ENCODE results near the gene N4BP2L2.
"Not testable (repeated sequence)": the region's sequence is repeated elsewhere in the genome, so short reads cannot be mapped to it uniquely, and the experiment has no call there.

Gene N4BP2L2

GRCh38 chr13:32582991-32583390 lies 44.4 kb upstream of the N4BP2L2 start:
- Mint-ChIP-seq H3K9me3 (peaks cover 10% of the 10 kb centered on the region), H3K4me3 (no peak overlapping the region), H3K4me1 (peaks cover 11% of the 10 kb centered on the region), H3K27me3 (ENCODE audit: low read depth, poor library complexity) (peaks cover 32% of the 10 kb centered on the region), H3K27ac (no peak overlapping the region), H3K36me3 (ENCODE audit: low read depth) (no peaks in the 10 kb centered on the region)
- no peak for TF ChIP-seq CTCF (IDR thresholded peaks at IDR 0.05)
- DNase-seq = no peak

GRCh38 chr13:32582281-32582680 lies 43.7 kb upstream of the N4BP2L2 start:
- Mint-ChIP-seq H3K36me3 (ENCODE audit: low read depth) (peaks cover 3% of the 10 kb centered on the region), H3K4me3 (no peak overlapping the region), H3K27me3 (ENCODE audit: low read depth, poor library complexity) (peaks cover 32% of the 10 kb centered on the region), H3K9me3 (peaks cover 15% of the 10 kb centered on the region), H3K27ac (no peak overlapping the region), H3K4me1 (peaks cover 8% of the 10 kb centered on the region)
- DNase-seq = no peak
- TF ChIP-seq CTCF (IDR thresholded peaks at IDR 0.05) = no peak

- Mint-ChIP-seq H3K27ac (no peak overlapping the region), H3K36me3 (ENCODE audit: low read depth) (peaks cover 5% of the 10 kb centered on the region), H3K4me3 (no peak overlapping the region), H3K4me1 (peaks cover 8% of the 10 kb centered on the region), H3K9me3 (peaks cover 24% of the 10 kb centered on the region), H3K27me3 (ENCODE audit: low read depth, poor library complexity) (peaks cover 32% of the 10 kb centered on the region)
- no peak for DNase-seq
- TF ChIP-seq CTCF (IDR thresholded peaks at IDR 0.05) = peak; percentile 30
These were observed 42.7 kb upstream of the N4BP2L2 start for GRCh38 chr13:32581177-32581786.

DNA sequence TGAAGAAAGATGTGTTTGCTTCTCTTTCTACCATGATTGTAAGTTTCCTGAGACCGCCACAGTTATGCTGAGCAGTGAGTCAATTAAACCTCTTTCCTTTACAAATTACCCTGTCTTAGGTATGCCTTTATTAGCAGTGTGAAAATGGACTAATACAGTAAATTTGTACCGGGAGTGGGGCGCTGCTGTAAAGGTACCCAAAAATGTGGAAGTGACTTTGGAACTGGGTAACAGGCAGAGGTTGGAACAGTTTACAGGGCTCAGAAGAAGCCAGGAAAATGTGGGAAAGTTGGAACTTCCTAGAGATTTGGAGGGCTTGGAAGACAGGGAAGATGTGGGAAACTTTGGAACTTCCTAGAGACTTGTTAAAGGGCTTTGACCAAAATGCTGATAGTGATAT lies 38.4 kb upstream of the N4BP2L2 start:
- Mint-ChIP-seq H3K9me3 (peaks cover 27% of the 10 kb centered on the region), H3K36me3 (ENCODE audit: low read depth) (peaks cover 5% of the 10 kb centered on the region), H3K4me3 (no peak overlapping the region), H3K27ac (no peak overlapping the region), H3K4me1 (no peaks in the 10 kb centered on the region), H3K27me3 (ENCODE audit: low read depth, poor library complexity) (peaks cover 3% of the 10 kb centered on the region)
- no peak for TF ChIP-seq CTCF (IDR thresholded peaks at IDR 0.05)
- no peak for DNase-seq

DNA sequence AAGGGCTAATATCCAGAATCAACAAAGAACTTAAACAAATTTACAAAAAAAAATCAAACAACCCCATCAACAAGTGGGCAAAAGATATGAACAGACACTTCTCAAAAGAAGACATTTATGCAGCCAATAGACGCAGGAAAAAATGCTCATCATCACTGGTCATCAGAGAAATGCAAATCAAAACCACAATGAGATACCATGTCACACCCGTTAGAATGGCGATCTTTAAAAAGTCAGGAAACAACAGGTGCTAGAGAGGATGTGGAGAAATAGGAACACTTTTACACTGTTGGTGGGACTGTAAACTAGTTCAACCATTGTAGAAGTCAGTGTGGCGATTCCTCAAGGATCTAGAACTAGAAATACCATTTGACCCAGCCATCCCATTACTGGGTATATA lies 37.1 kb upstream of the N4BP2L2 start:
- H3K4me3 Mint-ChIP-seq, H3K27ac Mint-ChIP-seq: not testable (repeated sequence)
- peaks cover 27% of the 10 kb centered on the region for H3K9me3 Mint-ChIP-seq

DNA sequence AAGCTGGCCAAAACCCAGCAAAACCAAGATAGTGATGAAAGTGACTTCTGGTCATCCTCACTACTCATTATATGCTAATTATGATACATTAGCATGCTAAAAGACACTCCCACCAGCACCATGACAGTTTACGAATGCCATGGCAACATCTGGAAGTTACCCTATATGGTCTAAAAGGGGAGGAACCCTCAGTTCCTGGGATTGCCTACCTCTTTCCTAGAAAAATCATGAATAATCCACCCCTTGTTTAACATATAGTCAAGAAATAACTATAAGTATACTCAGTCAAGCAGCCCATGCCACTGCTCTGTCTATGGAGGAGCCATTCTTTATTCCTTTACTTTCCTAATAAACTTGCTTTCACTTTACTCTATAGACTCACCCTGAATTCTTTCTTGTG lies 22.2 kb upstream of the N4BP2L2 start:
- not testable (repeated sequence) for H3K4me3 Mint-ChIP-seq; H3K27me3 Mint-ChIP-seq (ENCODE audit: low read depth, poor library complexity); H3K4me1 Mint-ChIP-seq; H3K27ac Mint-ChIP-seq; DNase-seq; H3K36me3 Mint-ChIP-seq (ENCODE audit: low read depth)
- peaks cover 25% of the 10 kb centered on the region for H3K9me3 Mint-ChIP-seq

More for the DNA sequence above, 37.1 kb upstream of the N4BP2L2 start:
- H3K36me3 Mint-ChIP-seq (ENCODE audit: low read depth); DNase-seq; H3K27me3 Mint-ChIP-seq (ENCODE audit: low read depth, poor library complexity); H3K4me1 Mint-ChIP-seq: not testable (repeated sequence)

DNA sequence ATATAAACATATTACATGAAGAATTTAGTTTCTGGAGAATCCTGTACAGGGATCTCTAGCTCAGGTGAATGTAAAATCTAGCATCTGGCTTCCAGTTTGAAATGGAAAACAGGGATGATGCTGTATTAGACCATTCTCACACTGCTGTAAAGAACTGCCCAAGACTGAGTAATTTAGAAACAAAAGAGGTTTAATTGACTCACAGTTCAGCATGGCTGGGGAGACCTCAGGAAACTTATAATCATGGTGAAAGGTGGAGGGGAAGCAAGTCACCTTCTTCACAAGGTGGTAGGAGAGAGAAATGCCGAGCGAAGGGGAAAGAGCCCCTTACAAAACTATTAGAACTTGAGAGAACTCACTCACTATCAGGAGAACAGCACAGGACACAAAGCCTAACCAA lies 17.0 kb upstream of the N4BP2L2 start:
- Mint-ChIP-seq H3K27ac (no peak overlapping the region), H3K36me3 (ENCODE audit: low read depth) (no peaks in the 10 kb centered on the region), H3K9me3 (peaks cover 11% of the 10 kb centered on the region), H3K4me3 (no peak overlapping the region), H3K4me1 (no peaks in the 10 kb centered on the region), H3K27me3 (ENCODE audit: low read depth, poor library complexity) (peaks cover 3% of the 10 kb centered on the region)
- no peak for TF ChIP-seq CTCF (IDR thresholded peaks at IDR 0.05)
- DNase-seq = no peak

Data from nephron progenitor cell (in vitro differentiated cells).